Vagina (tissue), 2 donors: ENCODE data around the gene CAMSAP2. TPM values are rescaled to one million over a fixed set of nuclear protein-coding genes. Genes with fewer than 3 reads are reported as not detected.

Experiments
- DNase-seq, 2 donors: peaks; one replicate each; pipeline ENCODE4 v3.0.0-alpha.2; 2017; ENCODE audit errors: extremely low spot score in 2 of 2
- H3K27ac ChIP-seq: fragments of 200-600 bp; sonication (generic); one replicate; pipeline ENCODE4 v1.5.1; 2019
- H3K27me3 ChIP-seq: fragments of 200-600 bp; sonication (generic); one replicate; pipeline ENCODE4 v1.5.1; 2019
- H3K36me3 ChIP-seq, 2 donors: fragments of 200-600 bp; sonication (generic); one replicate each; pipeline ENCODE4 v1.5.1; 2017 to 2019
- H3K4me1 ChIP-seq: fragments of 200-600 bp; sonication (generic); one replicate; pipeline ENCODE4 v1.5.1; 2019
- H3K4me3 ChIP-seq, 2 donors: fragments of 200-600 bp; sonication (generic); 1 replicate in 1 of 2; 2 replicates in 1 of 2; pipeline ENCODE4 v1.5.1; 2016 to 2019
- H3K9me3 ChIP-seq: fragments of 200-600 bp; sonication (generic); one replicate; pipeline ENCODE4 v1.5.1; 2019
- POLR2A ChIP-seq, 2 donors: fragments of 450-650 bp; IDR thresholded peaks; one replicate each; pipeline ENCODE4 v1.6.1; 2017; ENCODE audit warnings: antibody characterized with exemption in 2 of 2, mild to moderate bottlenecking in 2 of 2, moderate library complexity in 2 of 2
- POLR2AphosphoS5 ChIP-seq, 2 donors: sonication (generic); formaldehyde crosslinking; IDR thresholded peaks; one replicate each; pipeline ENCODE4 v1.9.0; 2017; ENCODE audit warnings: antibody characterized with exemption in 2 of 2, mild to moderate bottlenecking in 2 of 2, low read depth in 1 of 2; ENCODE audit not compliant: insufficient read depth in 1 of 2
- intact Hi-C: fragments of 100-400 bp; cut with DNase I; formaldehyde crosslinking; loops from one replicate; pipeline ENCODE4 v1.15.1; 2023
- total RNA-seq: library from RNA; depleted of rRNA; stranded (reverse); fragments of >200 nt; gene quantifications from one replicate; pipeline ENCODE4 v1.2.3, GENCODE V29; 2016
- TF ChIP-seq, protein P1 (sequence below), 3 experiments: fragments of 450-650 bp in 2 of 3; fragments of 200-600 bp in 1 of 3; sonication (generic) in 1 of 3; IDR thresholded peaks; one replicate each; pipeline ENCODE4 v1.5.1; 2017 to 2019; ENCODE audit warnings: antibody characterized with exemption in 3 of 3, mild to moderate bottlenecking in 2 of 3, moderate library complexity in 2 of 3

CAMSAP2 gene
- total RNA-seq, 1 donor from 2014 or later = 30.0 TPM

DNA sequence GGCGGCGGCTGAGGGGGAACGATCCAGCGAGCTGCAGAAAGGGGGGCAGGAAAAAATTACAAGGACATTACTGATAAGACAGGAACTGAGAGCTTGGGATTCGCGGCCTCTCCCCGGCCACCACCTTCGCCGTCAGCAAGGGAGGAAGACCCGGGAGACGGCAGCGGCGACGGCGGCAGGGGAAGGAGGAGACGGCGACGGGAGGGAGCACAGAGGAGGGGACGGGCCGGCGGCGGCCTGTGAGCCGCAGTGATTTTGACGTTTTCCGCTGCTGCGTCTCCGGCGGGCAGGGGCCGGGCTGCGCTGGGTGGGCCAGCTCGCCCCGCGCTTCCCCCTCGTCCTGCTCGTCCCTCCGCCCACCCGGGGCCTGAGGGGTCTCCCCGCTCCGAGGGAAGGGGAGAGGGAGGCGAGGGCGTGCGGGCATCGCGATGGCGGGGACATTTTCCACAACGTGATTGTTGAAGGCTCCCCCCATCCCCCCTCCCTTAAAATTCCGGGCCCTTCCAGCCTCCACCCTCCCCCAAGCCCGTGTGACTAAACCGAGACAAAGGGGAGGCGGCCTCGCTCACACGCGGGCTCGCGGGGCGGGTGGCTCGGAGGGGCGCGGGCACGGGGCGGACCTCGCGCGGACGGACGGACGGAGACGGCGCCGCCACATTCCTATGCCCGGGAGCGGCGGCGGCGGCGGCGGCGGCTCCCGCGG is 407 bp downstream of the CAMSAP2 start:
- Histone ChIP-seq H3K36me3 (no peaks in the 10 kb centered on the region), H3K27me3 (no peaks in the 10 kb centered on the region), H3K27ac (peak overlapping the region; percentile 98), H3K4me3 (peak overlapping the region; percentile 57 to 92), H3K4me1 (peaks cover 43% of the 10 kb centered on the region), H3K9me3 (no peaks in the 10 kb centered on the region)
- intact Hi-C loops = loop anchor here (2.0 kb wide), 1 partner anchor 68 kb away; no protein-coding TSS in a partner anchor
- peak in 1 of 2 donors; percentile 88 for DNase-seq
- peak in 1 of 2 donors; percentile 96 for TF ChIP-seq POLR2A (IDR thresholded peaks at IDR 0.05)
- TF ChIP-seq POLR2AphosphoS5 (IDR thresholded peaks at IDR 0.05; ENCODE audit: insufficient read depth in 1 of 2, low read depth in 1 of 2) = peak in 1 of 2 donors; percentile 99
- TF ChIP-seq, protein P1, sequence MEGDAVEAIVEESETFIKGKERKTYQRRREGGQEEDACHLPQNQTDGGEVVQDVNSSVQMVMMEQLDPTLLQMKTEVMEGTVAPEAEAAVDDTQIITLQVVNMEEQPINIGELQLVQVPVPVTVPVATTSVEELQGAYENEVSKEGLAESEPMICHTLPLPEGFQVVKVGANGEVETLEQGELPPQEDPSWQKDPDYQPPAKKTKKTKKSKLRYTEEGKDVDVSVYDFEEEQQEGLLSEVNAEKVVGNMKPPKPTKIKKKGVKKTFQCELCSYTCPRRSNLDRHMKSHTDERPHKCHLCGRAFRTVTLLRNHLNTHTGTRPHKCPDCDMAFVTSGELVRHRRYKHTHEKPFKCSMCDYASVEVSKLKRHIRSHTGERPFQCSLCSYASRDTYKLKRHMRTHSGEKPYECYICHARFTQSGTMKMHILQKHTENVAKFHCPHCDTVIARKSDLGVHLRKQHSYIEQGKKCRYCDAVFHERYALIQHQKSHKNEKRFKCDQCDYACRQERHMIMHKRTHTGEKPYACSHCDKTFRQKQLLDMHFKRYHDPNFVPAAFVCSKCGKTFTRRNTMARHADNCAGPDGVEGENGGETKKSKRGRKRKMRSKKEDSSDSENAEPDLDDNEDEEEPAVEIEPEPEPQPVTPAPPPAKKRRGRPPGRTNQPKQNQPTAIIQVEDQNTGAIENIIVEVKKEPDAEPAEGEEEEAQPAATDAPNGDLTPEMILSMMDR (IDR thresholded peaks at IDR 0.05) = no peak

DNA sequence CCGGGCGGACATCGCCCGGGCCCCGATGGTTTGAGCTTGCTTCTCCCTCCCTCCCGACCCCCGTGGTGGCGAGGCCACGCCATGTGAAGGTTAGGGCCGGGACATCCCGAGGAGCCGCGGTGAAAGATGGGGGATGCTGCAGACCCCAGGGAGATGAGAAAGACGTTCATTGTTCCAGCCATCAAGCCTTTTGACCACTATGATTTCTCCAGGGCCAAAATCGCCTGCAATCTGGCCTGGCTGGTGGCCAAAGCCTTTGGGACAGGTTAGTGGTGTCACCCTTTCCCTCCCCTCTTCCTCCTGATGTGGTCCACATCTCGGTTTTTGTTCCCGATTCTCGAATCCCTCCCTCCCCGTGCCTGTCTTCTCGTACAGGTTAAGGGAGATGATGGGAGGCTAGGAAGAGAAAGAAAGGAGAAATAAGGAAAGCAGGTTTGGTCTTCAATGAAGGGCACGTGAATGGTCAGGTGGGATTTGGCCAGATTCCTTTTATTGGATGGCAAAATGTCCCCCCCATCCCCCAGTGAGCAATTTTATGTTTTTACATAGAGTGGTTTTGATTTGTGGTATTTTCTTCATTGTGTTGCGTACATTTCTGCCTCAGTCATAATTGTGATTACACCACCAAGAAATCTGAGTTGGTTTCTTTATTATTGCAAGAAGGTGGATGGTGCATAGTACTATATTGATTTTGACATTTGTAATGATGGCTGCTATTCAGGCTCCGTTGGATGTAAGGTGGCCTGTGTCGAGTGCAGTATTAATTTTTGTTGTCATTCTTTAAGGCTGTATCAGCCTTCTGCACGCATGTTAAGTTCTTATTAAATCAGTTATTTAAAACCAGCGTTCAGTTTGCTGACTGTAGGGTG is 1.2 kb downstream of the CAMSAP2 start:
- Histone ChIP-seq H3K27me3 (no peaks in the 10 kb centered on the region), H3K4me1 (peaks cover 49% of the 10 kb centered on the region), H3K36me3 (no peaks in the 10 kb centered on the region), H3K27ac (peak overlapping the region; percentile 98), H3K4me3 (peak overlapping the region; percentile 57 to 92), H3K9me3 (no peaks in the 10 kb centered on the region)
- TF ChIP-seq POLR2AphosphoS5 (IDR thresholded peaks at IDR 0.05; ENCODE audit: insufficient read depth in 1 of 2, low read depth in 1 of 2) = no peak
- TF ChIP-seq POLR2A (IDR thresholded peaks at IDR 0.05) = no peak
- TF ChIP-seq, protein P1 (IDR thresholded peaks at IDR 0.05) = no peak
- intact Hi-C loops = loop anchor here (2.0 kb wide), 1 partner anchor 69 kb away; no protein-coding TSS in a partner anchor
- DNase-seq = no peak

DNA sequence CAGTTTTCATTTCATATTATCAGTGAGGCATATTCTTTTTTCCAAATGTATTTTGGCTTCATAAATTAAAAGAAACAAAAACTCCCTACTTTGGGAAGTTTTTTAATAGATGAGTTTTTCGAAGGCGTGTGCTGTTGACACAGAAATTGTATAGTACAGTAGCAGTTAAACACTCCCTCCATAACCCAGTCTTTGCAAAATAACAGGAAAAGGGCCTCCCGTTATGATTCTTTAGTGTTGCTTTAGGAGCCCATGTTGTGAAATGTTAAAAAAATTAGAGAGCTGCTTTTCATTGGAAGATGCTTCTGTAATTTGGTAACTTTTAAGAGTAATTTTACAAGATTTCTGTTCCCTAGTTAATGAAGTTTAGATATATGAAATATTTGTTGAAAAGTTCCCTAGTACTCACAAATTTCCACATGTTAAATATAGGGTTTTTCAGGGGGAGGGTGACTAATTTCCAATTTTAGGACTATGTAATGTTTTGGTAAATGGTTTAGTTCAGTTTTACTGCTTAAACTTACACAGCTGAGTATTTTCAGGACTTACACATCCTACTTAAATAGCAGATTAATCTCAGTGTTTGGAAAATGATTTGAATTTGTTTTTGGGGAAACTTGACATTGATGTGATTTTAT is 2.0 kb downstream of the CAMSAP2 start:
- Histone ChIP-seq H3K27ac (no peak overlapping the region), H3K4me1 (peaks cover 49% of the 10 kb centered on the region)

DNA sequence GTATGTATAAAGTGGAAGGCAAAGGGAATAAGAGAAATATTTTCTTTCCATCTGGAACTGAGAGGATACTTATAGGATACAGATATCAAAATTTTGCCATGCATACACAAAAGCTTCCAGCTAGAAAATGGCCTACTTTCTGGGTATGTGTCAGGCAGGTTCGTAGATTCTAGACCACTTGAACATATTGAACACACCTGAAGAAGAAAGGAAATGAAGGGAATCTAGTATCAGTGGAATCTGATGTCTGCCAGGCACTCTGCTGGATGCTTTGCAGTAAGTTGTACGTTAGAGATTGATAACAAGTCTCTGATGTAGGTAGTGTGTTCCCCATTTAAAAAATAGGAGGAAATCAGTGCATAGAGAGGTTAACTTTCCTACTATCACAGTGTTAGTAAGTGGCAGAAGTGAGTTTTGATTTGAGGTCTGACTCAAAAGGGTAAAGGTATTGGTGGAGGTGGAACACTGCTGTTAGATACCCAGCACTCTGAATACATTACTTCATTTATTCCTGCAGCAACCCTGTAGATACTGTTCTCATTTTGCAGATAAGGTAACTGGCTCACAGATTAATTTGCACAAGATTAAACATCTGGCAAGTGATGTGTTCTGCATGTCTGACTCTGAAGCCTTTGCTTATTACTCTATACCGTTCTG is 3.0 kb downstream of the CAMSAP2 start:
- no peaks in the 10 kb centered on the region for H3K27me3 ChIP-seq
- TF ChIP-seq POLR2A (IDR thresholded peaks at IDR 0.05) = no peak
- TF ChIP-seq POLR2AphosphoS5 (IDR thresholded peaks at IDR 0.05; ENCODE audit: insufficient read depth in 1 of 2, low read depth in 1 of 2) = no peak
- TF ChIP-seq, protein P1 (IDR thresholded peaks at IDR 0.05) = no peak
- peak overlapping the region; percentile 26 to 92 for H3K4me3 ChIP-seq
- H3K9me3 ChIP-seq = no peaks in the 10 kb centered on the region
- H3K4me1 ChIP-seq = peaks cover 49% of the 10 kb centered on the region
- H3K27ac ChIP-seq = no peak overlapping the region
- intact Hi-C loops = no loop called here
- H3K36me3 ChIP-seq = no peaks in the 10 kb centered on the region
- DNase-seq = no peak

More for the DNA sequence above, 2.0 kb downstream of the CAMSAP2 start:
- intact Hi-C loops = no loop called here
- Histone ChIP-seq H3K36me3 (no peaks in the 10 kb centered on the region), H3K9me3 (no peaks in the 10 kb centered on the region), H3K27me3 (no peaks in the 10 kb centered on the region), H3K4me3 (peak overlapping the region; percentile 57 to 92)
- DNase-seq = no peak
- TF ChIP-seq POLR2AphosphoS5 (IDR thresholded peaks at IDR 0.05; ENCODE audit: insufficient read depth in 1 of 2, low read depth in 1 of 2) (no peak), POLR2A (IDR thresholded peaks at IDR 0.05) (no peak)
- TF ChIP-seq, protein P1 (IDR thresholded peaks at IDR 0.05) = no peak
